GM12872 (cell line): ENCODE data around the gene FADS1.

Source experiments
- TF ChIP-seq, protein P1 (sequence below): IDR thresholded peaks from 3 replicates; pipeline ENCODE4 v1.5.1; 2011; ENCODE audit warnings: low read depth, mild to moderate bottlenecking, low read length, moderate library complexity; ENCODE audit not compliant: insufficient read depth

Gene FADS1

DNA sequence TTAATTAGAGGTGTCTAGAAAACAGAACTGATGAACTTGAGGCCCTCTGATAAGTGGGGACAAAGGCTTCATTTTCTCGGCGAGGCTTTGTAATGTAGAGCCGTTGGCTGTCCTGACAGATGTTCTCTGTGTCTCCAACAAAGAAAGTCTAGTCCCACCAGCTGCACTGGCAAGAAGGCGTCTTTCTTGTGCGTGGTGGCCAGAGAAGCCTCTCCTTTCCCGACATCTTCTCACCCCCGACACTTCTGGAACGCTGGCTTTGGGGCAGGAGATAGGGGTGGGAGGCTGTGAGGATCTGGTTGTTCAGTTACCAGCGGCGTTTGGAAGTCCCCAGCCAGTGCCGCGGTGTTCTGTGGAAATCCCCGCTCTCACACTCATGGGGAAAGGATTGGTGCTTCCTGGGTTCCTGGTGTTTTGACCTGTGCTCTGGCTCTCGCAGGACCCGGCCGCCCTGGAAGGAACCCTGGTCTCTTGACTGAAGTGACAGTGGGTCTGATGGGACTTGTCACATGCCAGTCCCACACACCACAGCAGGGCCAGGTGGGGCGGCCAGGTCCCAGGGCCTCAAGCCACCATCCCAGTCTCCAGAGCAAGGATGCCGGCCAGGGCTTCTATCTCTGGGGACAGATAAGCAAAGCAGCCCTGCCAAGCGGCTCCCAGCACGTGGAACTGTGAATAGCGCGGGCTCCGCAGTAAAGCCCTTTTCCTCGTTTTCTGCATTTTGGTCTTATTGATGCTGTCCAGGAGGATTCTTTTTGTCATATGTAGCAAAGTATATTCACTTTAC lies 34.5 kb upstream of the FADS1 start:
- TF ChIP-seq, protein P1, sequence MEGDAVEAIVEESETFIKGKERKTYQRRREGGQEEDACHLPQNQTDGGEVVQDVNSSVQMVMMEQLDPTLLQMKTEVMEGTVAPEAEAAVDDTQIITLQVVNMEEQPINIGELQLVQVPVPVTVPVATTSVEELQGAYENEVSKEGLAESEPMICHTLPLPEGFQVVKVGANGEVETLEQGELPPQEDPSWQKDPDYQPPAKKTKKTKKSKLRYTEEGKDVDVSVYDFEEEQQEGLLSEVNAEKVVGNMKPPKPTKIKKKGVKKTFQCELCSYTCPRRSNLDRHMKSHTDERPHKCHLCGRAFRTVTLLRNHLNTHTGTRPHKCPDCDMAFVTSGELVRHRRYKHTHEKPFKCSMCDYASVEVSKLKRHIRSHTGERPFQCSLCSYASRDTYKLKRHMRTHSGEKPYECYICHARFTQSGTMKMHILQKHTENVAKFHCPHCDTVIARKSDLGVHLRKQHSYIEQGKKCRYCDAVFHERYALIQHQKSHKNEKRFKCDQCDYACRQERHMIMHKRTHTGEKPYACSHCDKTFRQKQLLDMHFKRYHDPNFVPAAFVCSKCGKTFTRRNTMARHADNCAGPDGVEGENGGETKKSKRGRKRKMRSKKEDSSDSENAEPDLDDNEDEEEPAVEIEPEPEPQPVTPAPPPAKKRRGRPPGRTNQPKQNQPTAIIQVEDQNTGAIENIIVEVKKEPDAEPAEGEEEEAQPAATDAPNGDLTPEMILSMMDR: no peak

DNA sequence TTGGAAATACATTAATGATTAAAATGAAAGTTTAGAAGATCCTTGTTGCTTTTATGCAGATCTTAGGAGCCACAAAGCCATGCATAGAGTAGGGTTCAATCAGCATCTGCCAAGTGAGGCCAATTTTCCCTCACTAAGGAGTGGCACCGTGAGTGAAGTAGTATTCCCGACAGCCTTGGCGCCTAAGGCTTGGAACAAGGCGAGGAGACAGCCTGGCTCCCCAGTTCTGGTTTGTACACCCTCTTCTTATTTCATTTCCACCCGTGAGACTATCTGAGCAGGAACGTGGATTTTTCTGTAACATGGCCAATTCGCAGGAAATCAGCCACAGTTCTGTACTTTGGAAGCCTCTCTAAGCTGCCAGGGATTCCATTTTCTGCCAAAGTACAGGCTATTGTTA lies 33.9 kb upstream of the FADS1 start:
- TF ChIP-seq, protein P1: no peak

DNA sequence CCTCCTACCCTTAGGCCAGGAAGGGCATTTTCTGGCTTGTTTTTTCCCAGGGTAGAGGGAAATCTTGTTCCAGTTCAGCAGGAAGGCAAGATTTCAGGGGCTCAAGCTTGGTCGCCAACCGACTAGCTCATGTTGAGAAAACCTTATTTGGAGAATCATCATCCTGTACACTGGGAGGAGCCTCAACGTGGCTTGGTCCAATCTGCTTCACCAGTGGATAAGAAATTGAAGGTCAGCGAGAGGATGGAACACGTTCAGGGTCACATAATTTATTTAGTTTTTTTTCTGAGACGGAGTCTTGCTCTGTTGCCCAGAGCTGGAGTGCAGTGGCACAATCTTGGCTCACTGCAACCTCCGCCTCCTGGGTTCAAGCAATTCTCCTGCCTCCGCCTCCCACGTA lies 31.8 kb upstream of the FADS1 start:
- TF ChIP-seq, protein P1: no peak

DNA sequence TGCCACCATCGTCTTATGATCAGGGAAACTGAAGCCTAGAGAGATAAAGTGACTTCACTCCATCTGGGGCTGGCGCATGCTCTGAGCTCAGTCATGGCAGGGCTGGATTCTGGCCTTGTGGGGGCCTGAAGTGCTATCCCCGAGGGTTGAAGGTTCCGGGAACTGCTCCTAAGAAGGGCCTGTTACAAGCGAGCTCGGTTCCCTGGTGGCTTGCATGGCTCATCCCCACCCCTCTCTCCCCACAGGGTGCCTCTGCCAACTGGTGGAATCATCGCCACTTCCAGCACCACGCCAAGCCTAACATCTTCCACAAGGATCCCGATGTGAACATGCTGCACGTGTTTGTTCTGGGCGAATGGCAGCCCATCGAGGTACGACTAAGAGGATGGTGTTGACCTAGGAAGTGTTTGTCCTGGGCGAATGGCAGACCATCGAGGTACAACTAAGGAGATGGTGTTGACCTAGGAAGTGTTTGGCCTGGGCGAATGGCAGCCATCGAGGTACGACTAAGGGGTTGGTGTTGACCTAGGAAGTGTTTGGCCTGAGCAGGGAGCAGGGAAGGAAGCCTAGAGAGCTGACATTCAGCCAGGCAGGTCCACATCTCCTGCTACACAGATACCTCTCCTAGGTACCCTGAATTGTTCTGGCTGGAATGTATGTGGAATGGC lies 31.2 kb upstream of the FADS1 start:
- TF ChIP-seq, protein P1: no peak

DNA sequence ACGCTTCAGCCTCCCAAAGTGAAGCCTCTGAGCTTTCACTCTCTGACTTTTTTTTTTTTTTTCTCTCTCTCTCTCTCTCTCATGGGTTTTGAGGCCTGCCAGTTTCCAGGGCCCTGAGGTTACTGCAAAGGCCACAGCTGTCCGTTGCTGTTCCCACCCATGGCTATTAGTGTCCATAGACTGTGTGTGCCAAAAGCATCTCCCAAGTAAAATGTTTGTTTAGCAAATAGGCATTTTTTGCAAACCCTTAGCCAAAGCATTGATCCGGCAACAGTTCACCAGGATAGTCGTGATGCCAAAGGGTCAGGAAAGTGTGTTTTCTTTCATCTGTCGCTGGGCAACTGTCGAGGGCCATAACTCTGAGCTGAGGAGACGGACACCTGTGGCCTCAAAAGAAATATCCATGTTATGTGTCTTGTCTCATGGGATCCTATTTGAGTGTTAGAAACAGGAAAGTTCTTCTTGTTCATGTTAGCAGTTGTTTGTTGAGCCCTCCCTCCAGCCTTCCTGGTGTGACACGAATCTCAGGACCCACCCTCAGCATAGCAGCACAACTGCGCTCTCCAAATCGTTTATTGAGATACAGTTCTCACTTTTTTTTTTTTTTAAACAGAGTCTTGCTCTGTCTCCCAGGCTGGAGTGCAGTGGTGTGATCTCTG lies 29.7 kb upstream of the FADS1 start:
- TF ChIP-seq, protein P1: no peak

DNA sequence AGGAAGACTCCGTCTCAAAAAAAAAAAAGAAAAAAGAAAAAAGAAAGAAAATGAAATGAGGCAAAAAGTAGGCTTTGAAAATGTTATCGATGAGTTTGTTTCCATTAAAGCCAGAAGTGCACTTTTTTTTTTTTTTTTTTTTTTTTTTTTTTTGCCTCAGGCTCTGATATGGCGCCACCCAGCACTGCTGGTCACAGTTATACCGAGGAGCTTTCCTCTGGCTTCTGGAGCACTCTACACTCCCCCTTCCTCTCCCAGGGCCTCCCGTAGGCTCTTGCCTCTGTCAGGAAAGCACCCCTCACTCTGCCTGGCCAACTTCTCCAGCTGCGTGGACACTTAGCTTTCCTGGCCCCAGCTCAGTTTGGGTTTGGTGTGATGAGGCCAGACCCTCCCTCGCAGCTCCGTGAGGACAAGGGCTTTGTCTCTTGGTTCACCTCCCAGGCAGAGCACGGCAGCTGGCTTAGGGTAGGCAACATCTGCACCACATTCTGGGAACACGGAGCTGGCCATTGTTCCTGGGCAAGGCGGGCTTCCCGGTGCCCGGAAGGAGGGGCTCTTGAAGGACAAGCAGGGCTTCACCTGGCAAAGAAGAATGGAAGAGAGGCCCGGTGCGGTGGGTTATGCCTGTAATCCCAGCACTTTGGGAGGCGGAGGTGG lies 28.2 kb upstream of the FADS1 start:
- TF ChIP-seq, protein P1: no peak

DNA sequence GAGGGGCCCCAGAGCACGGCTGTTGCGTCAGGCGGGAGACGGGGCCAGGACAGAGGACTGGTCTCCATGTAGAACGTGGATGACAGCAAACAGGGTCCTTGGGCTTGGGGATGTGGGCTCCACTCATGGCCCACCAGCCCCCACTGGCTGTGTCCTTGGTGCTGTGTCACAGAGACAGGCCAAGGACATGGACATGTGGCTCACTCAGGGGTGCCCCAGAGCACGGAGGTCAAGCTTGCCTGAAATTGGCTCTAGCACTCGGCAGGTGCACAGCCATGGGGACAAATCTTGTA lies 25.7 kb upstream of the FADS1 start:
- TF ChIP-seq, protein P1: no peak
